Activated CD8-positive, alpha-beta memory T cell treated with anti-CD3 and anti-CD28 coated beads for 36 hours (primary cell): Measurements from ENCODE around the gene PLD1. TPM values are rescaled to one million over a fixed set of nuclear protein-coding genes. Genes with fewer than 3 reads are reported as not detected.
"Not testable (repeated sequence)": the region's sequence is repeated elsewhere in the genome, so short reads cannot be mapped to it uniquely, and the experiment has no call there.

Source experiments
- CTCF ChIA-PET: fragments of 350-600 bp; sonication (Branson Sonifier 250); formaldehyde crosslinking; loops from one replicate; lab custom pipeline; 2021; ENCODE audit warnings: antibody characterized with exemption; lab: Charles Lee
- POLR2A ChIA-PET: fragments of 350-600 bp; sonication (Branson Sonifier 250); formaldehyde crosslinking; loops from one replicate; lab custom pipeline; 2021; ENCODE audit warnings: antibody characterized with exemption; lab: Charles Lee
- total RNA-seq, 2 experiments: library from RNA; stranded (reverse); gene quantifications; one replicate each; pipeline ENCODE4 v1.2.3, GENCODE V29; 2021

Gene PLD1
- total RNA-seq, 2 experiments from 2014 or later = 0.19 to 0.80 TPM

DNA sequence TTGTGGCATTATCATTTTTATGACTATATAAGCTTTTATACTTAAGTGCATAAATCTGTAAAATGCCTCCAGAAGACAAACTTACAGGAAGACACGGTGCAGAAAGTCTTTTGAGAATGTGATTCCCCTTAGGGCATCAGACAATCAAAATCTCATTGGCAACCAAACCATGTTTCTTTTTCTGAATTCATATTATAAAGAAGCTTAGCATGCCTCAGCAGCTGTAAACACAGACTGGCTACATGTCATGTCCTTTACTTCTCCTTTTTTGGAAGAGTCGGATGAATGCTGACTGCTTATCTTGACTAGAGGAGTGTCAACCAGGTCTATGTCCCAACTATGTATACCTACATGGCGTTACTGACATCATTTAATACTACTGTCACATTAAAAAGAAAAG, 150.1 kb downstream of the PLD1 start:
- ChIA-PET POLR2A (no interaction called here), CTCF (no interaction called here)

DNA sequence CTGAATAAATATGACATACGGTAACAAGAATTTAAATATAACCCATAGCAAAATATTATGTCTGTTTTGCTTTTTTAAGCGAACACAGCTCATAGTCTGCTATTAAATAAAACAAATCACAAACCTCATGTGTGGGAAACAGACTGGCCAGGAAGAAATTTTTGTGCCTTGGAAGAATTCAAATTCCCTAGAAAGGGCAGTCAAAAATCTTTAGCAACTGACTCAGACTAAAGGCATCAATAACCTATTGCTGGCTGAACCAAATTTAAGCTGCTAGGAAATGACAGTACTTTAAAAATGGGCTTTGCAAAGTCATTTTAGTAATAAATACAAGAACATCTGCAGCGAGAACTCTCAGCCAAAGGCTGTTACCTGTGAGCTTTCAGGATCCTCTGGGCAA, 151.4 kb downstream of the PLD1 start:
- CTCF ChIA-PET = no interaction called here

DNA sequence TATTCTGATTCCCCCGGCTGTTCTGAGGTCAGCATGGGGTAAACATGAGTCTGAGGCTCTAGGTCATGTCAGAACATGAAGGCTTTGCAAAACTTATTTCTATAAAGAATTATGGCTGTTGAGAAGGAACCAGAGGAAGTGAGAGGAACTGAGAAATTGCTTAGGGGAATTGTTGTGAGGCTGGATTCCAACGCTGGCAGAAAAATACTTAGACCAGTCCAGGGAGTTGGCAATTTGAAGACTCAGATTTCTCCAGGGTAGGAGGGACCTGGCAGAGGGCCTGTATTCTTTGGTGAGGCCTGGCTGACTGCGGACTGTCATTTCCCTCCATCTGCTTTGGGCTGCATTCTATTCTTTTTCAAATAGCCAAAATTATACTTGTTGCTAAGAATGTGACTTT, 155.5 kb downstream of the PLD1 start:
- ChIA-PET POLR2A (no interaction called here), CTCF (no interaction called here)

More for the DNA sequence above, 151.4 kb downstream of the PLD1 start:
- POLR2A ChIA-PET = no interaction called here

DNA sequence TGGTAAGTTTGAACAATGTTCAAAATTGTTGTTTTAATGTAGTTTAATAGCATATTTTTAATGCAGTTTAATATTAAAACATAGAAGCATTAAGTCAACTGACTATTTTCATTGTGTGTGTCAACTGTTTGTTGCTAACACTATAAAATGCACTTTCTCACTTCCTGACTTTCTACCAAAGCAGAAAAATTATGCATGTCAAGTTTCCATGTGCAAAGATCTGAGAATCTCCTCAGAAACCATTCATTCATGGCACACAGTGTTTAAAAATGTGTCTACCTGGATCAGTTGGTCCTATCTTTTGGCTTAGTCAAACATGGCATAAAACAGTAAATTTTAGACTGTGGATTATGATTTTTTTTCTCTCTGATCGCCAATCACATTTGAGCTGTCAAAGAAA, 156.0 kb downstream of the PLD1 start:
- POLR2A ChIA-PET = no interaction called here
- CTCF ChIA-PET = no interaction called here

DNA sequence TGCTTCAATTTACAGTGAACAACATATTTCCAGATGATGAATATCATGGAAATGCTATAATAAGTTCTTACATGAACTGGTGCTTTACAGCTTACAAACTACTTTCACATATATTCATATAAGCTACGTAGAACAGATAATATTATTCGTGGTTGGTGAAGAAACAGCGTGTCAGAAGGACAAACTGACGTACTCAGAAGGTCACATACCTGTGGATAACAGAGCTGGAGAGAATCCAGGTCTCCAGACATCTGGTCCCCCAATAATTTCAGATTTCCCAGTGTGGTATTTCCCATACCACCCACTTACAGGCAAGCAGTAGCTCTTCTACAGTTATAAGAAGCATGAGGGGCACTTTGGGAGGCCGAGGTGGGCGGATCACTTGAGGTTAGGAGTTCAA, 156.6 kb downstream of the PLD1 start:
- POLR2A ChIA-PET = no interaction called here
- CTCF ChIA-PET = no interaction called here

DNA sequence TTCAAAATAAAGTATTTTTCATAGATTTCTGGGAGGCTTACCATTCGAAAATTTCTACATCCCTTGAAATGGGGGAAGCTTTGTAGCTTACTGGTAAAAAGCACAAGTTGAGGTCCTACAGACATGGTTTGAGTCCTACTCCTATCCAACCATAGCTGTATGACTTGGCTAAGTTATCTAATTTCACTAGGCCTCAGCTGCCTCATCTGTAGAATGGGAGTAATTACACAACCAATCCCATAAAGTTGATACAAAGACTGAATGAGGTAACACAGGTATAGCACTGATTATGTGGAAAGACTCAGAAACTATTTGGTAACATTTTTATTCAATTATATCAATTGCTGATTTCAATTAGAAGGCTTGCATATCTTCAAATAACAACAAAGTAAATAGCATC, 157.4 kb downstream of the PLD1 start:
- ChIA-PET CTCF (interaction anchor here (1.6 kb wide), 1 partner anchor 120 kb away, joined by 3 read pairs; no protein-coding TSS in a partner anchor), POLR2A (no interaction called here)

DNA sequence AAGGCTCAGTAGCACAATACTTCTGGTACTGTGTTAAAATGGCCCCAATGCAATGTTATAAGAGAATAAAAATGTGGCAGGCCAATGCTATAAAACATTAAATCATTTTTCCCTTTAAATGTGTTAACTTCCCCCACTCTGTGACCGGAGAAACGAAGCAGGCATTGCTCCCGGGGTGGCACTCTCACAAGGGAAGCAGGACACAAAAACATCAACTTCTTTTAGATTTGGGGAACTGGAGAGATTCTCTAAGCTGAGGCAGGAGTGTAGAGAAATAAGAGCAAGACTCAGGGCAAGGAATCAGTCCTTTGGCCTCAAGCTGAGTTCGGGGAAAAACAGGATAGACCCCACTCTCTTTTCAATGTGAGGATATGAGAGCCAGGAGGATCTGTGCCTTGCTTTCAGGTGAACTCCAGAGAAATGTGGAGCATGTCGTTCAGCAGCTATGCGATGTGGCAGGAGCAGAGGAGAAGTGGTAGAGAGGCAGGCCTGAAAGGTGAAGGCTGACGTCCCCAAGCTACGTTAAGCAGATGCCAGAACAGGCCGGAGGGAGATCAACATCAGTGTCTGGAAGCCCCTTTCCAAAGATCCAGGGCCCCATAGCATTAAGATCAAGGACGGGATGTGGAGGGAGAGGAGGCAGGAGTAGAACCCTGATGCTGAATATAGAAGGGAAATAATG, 160.2 kb downstream of the PLD1 start:
- ChIA-PET CTCF (no interaction called here), POLR2A (no interaction called here)

DNA sequence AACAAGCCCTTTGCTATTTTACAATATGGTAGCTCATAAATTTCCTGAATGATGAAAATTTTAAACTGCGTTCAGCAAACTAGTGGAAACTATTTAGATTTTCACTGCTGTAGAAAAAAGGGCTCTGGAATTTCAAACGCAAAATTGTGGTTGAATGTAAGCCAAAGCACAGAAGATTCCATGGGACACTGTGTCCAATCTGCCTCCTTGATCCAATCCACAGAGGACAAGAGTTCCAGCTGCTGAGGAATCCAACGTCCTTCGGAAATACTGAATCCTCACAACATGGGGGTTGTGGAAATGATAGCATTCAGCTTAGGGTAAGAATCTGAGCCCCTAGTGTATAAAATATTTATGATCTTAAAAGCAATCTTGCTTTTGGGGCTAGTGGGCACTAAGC, 161.0 kb downstream of the PLD1 start:
- CTCF ChIA-PET = no interaction called here
- POLR2A ChIA-PET = no interaction called here

DNA sequence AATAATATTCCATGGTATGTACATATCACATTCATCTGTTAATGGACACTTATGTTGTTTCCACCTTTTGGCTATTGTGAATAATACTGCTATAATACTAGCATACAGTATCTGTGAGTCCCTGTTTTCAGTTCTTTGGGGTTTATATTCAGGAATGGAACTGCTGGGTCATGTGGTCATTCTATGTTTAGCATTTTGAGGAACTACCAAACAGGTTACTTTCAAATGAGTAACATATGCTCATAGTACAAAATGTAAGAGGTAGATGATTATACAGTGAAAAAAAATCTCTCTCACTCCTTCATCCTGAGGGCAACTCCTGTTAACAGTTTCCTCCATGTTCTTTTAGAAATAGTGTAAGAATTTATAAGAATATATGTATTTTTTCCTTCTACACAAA, 162.2 kb downstream of the PLD1 start:
- POLR2A ChIA-PET = no interaction called here
- CTCF ChIA-PET = no interaction called here

DNA sequence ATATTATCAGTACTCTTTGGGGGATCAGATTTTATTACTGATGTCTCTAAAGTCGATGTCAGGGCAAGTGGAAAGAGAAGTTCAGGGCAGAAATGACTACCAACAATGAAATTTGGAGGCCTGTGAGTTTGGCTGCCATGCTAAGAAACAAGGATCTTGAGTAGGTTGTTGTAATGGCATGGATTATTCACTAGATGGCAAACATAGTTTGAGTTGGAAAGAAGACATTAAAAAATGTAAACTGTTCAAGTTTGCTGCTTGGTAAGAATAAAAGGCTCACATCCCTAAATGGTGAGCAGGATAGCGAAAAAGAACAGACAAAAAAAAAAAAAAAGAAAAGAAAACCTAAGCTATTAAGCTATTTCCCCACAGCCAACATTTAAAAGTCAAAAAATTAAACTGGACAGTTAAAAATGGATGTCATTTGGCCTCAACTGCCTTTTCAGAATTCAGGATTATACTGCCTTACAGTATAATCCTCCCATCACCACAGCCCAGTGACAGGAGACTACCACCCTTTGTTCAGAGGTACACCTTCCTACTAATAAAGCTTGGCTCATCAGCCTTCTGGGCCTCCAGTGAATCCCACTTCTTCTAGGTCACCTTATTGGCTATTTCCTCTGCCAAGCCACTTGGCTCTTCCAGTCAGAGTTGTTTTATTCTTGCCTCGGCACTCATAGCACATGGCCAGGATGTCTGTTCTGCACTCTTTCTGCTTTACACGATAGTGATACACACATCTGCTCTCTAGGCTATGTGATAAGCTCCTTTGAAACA, 163.7 kb downstream of the PLD1 start:
- ChIA-PET CTCF (interaction anchor here (0.6 to 0.8 kb wide), 2 partner anchors 126 to 837 kb away, joined by 4 to 5 read pairs; no protein-coding TSS in a partner anchor), POLR2A (no interaction called here)

DNA sequence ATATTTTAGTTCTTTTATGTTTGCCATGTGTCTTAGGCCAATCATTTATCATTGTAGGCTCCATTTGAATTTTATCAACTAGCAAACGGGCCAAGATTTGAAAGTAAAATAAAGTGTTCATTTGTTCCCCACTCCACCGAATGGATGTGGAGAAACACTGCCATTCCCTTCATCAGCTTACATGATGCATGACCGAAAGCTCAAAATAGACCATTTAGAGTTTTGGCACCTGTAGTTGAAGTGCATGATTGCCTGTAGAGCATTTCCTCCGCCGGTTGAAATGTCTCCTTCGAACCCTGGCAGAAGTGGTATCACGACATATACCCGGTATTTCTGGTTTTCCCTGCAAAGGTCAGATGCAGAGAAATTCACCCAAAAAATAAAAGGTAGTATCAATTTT, 165.6 kb downstream of the PLD1 start:
- ChIA-PET POLR2A (no interaction called here), CTCF (interaction anchor here (1.2 to 1.6 kb wide), 2 partner anchors 127 kb away, joined by 5 to 7 read pairs; no protein-coding TSS in a partner anchor)

DNA sequence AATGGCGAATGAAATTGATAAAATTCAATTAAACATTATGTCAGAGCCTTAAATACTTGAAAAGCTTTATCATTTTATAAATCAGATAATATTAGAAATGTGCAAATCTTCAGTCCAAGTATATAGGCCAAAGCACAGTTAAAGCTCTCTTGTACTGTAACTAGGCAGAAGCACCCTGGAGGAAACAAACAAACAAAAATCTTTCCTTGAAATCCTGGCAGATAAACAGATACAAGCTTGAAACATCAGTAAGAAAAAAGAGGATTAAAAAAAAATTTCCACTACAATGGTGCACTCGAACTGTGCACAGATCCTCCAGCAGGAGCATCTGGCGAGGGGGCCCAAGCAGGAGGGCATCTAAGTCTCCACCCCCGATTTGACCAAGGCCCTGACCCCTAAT, 166.6 kb downstream of the PLD1 start:
- ChIA-PET CTCF (interaction anchor here (1.6 kb wide), 1 partner anchor 128 kb away, joined by 7 read pairs; no protein-coding TSS in a partner anchor), POLR2A (no interaction called here)

DNA sequence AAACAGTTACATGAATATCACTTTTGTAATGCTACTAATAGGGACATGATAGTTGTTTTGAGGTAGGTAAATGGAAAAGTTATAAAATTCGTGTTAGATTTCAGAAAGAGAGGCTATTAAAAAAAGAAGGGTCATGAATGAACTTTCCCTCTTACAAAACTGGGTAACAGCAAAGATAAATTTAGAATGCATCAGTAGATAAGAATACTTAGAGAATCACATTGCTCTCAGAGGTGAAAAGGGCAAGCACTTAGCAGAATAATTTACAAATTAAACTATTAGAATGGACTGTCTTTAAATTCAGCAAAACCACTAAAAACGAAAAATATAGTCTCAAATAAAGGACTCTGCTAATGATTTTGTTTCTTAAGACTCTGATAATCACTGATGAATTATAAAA, 167.2 kb downstream of the PLD1 start:
- CTCF ChIA-PET = interaction anchor here (1.6 kb wide), 1 partner anchor 129 kb away, joined by 7 read pairs; no protein-coding TSS in a partner anchor

DNA sequence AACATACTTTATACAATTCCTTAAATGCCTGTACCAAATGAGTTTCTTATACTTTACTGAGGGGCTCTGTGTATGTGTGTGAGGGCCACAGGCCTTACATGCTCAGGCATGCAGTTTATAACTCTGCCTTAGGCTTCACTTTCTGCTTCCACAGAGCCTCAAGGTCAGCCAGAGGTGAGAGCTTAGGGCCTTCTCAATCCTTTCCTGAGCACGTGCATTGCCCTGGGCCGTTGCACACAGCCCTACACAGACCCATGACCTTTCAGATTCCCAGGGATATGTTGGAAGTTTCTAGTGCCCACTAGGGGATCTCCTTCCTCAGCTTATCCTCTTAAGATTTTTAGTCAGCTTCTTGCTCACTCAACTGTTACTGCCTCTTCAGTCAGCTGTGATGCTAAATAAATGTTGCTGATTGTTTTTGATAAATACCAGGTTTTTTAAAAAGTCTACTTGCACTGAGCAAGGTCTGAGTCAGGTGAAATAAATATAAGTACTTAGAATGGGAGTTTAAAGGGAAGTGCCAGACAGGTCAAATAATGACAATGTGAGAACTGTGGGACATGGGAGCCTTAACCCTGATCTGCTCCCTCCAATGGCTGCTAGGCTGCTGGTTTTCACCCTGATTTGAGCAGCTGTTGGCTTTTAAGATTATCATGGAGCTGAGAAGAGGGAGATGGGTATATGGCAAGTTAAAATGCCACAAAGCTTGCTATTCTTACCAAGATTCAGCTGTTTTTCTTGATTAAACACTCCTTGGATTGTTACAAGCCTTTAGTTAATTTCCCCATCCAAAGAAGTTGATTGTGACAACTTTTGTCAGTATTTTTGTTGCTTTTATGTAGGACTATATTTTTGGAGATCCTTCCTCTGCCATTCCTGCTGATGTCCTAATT, 169.5 kb downstream of the PLD1 start:
- CTCF ChIA-PET = no interaction called here
- POLR2A ChIA-PET = no interaction called here

More for the DNA sequence above, 167.2 kb downstream of the PLD1 start:
- POLR2A ChIA-PET = no interaction called here

DNA sequence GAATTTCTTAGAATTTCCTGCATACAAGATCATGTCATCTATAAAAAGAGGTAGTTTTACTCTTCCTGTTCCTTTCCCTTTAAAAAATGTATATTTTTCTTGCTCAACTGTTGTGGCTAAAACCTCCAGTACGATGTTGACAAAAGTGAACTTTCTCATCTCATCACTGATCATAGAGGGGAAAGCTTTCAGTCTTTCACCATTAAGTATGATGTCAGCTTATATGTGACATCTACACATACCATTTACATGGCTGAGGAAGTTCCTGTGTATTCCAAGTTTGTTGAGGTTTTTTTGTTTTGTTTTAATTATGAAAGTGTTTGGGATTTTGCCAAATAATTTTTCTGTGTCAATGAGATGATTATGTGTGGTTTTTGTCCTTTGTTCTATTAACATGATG, 173.6 kb downstream of the PLD1 start:
- ChIA-PET POLR2A (no interaction called here), CTCF (no interaction called here)

DNA sequence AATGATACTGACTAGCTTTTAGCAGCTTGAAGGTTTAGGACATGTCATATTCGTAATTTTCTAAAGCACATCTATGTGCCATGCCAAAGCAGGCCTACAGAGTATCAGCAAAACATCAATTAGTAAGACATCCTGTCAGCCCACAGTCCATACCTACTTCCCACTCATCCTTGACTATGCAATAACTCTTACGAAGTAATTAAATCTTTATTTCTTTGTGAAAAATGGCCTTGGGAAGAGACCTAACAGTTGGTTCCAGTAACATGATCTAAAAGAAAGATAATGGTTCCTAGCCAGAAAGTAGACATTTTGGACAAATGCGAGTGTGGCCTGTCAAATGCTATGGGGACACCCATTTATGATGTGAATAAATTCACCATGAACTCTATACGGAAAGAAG, 177.5 kb downstream of the PLD1 start:
- ChIA-PET CTCF (no interaction called here), POLR2A (no interaction called here)

DNA sequence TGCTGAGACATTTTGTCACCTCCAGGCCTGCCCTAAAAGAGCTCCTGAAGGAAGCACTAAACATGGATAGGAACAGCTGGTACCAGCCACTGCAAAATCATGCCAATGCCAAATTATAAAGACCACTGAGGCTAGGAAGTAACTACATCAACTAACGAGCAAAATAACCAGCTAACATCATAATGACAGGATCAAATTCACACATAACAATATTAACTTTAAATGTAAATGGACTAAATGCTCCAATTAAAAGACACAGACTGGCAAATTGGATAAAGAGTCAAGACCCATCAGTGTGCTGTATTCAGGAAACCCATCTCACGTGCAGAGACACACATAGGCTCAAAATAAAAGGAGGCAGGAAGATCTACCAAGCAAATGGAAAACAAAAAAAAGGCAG, 183.5 kb downstream of the PLD1 start:
- CTCF ChIA-PET, POLR2A ChIA-PET: not testable (repeated sequence)

DNA sequence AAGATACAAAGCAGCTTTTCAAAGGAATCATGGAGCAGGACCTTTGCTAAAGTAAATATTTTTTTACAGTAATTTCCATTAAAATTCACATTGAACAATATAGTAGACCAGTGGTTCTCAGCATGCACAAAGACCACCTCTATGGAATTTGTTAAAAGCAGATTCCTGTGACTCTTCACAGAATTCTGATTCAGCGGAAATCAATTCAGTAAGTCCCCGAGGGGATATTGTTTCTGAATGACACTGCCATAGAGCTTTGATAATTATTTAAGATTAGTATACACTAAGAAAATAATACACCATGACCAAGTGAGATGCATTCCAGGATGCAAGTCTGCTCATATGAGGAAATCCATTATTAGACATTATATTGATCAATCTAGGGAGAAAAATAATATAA, 188.2 kb downstream of the PLD1 start:
- ChIA-PET CTCF (no interaction called here), POLR2A (no interaction called here)

DNA sequence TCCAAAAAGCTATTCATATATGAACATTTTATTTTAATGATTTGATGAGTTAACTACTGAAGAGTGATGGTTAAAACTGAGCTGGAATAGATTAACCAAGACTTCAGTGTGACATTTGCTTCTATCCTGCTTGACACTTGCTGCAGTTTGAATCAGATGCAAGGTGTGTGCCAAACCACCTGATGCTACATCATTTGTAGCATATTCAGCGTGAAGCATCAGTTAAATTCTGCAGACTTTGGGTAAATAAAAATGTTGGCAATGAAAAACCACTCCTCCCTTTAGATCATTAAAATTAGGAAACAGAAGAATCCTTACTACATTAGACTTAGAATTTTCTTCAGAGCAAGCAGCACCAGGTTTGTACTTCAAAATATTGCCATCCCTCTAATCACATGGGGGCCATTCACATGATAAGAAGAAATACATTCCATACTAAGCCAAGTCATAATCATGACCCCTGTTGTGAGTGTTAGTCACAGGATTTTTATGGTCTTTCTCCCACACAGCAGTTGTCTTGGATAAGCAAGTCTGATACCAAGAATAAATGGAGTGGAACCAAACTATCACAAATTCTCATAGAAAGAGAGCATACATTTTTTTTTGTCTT, 189.4 kb downstream of the PLD1 start:
- ChIA-PET CTCF (no interaction called here), POLR2A (no interaction called here)
